DND-41 (cell line): ENCODE results near the gene ELAVL1.

ENCODE experiments used
- EZH2 ChIP-seq: IDR thresholded peaks from 3 replicates; pipeline ENCODE4 v1.6.1; 2012; ENCODE audit warnings: borderline replicate concordance, low read depth, mild to moderate bottlenecking, moderate library complexity, low read length, inconsistent platforms; ENCODE audit not compliant: severe bottlenecking
- TF ChIP-seq, protein P1 (sequence below): IDR thresholded peaks from 2 replicates; pipeline ENCODE4 v1.5.1; 2012; ENCODE audit warnings: borderline replicate concordance, low read length, moderate library complexity, mild to moderate bottlenecking; ENCODE audit not compliant: poor library complexity, severe bottlenecking; ENCODE audit errors: extremely low read depth

- TF ChIP-seq, protein P1, sequence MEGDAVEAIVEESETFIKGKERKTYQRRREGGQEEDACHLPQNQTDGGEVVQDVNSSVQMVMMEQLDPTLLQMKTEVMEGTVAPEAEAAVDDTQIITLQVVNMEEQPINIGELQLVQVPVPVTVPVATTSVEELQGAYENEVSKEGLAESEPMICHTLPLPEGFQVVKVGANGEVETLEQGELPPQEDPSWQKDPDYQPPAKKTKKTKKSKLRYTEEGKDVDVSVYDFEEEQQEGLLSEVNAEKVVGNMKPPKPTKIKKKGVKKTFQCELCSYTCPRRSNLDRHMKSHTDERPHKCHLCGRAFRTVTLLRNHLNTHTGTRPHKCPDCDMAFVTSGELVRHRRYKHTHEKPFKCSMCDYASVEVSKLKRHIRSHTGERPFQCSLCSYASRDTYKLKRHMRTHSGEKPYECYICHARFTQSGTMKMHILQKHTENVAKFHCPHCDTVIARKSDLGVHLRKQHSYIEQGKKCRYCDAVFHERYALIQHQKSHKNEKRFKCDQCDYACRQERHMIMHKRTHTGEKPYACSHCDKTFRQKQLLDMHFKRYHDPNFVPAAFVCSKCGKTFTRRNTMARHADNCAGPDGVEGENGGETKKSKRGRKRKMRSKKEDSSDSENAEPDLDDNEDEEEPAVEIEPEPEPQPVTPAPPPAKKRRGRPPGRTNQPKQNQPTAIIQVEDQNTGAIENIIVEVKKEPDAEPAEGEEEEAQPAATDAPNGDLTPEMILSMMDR: no peak
- TF ChIP-seq EZH2: no peak
These were observed 47.0 kb upstream of the ELAVL1 start, which contains the start of gene CCL25 for GRCh38 chr19:8052464-8052859.
